DOHH2 (cell line): ENCODE measurements around the gene TOMM40.
"Not testable (repeated sequence)": the region's sequence is repeated elsewhere in the genome, so short reads cannot be mapped to it uniquely, and the experiment has no call there.

ENCODE experiments used
- H3F3A ChIP-seq: fragments of 200-600 bp; sonication (generic), shearing (Covaris generic); 2 replicates; pipeline ENCODE4 v1.6.0; 2016; ENCODE audit warnings: antibody characterized with exemption, mild to moderate bottlenecking; ENCODE audit not compliant: control insufficient read depth, insufficient read depth
- H3K27ac ChIP-seq: fragments of 200-600 bp; sonication (generic); 2 replicates; pipeline ENCODE4 v1.5.1; 2014; ENCODE audit warnings: low read depth, mild to moderate bottlenecking, low read length, moderate library complexity
- H3K27me3 ChIP-seq: fragments of 200-600 bp; sonication (generic); 2 replicates; pipeline ENCODE4 v1.6.1; 2014; ENCODE audit warnings: mild to moderate bottlenecking, low read length, mixed read lengths; ENCODE audit not compliant: control insufficient read depth
- H3K36me3 ChIP-seq: fragments of 200-600 bp; sonication (generic); 2 replicates; pipeline ENCODE4 v1.6.1; 2014; ENCODE audit warnings: mild to moderate bottlenecking, low read length, moderate library complexity, mixed read lengths; ENCODE audit not compliant: control insufficient read depth
- H3K4me1 ChIP-seq: fragments of 200-600 bp; sonication (generic); 2 replicates; pipeline ENCODE4 v1.6.1; 2014; ENCODE audit warnings: mild to moderate bottlenecking, low read length, mixed read lengths; ENCODE audit not compliant: control insufficient read depth
- H3K4me2 ChIP-seq: fragments of 200-600 bp; sonication (generic); 2 replicates; pipeline ENCODE4 v1.6.0; 2014; ENCODE audit warnings: mild to moderate bottlenecking, low read length, moderate library complexity
- H3K4me3 ChIP-seq: fragments of 200-600 bp; sonication (generic); 2 replicates; pipeline ENCODE4 v1.5.1; 2014; ENCODE audit warnings: mild to moderate bottlenecking, low read length, mixed read lengths
- H3K79me2 ChIP-seq: fragments of 200-600 bp; sonication (generic); 2 replicates; pipeline ENCODE4 v1.6.1; 2014; ENCODE audit warnings: mild to moderate bottlenecking, low read length, mixed read lengths; ENCODE audit not compliant: control insufficient read depth
- H3K9me2 ChIP-seq: fragments of 200-600 bp; sonication (generic); replicated peaks from 2 replicates; pipeline ENCODE4 v1.6.1; 2014; ENCODE audit warnings: mild to moderate bottlenecking, low read length, mixed read lengths; ENCODE audit not compliant: control insufficient read depth
- H3K9me3 ChIP-seq: fragments of 200-600 bp; sonication (generic); 2 replicates; pipeline ENCODE4 v1.6.1; 2014; ENCODE audit warnings: antibody characterized with exemption, low read length, mixed read lengths; ENCODE audit not compliant: control insufficient read depth, insufficient read depth
- H4K20me1 ChIP-seq: fragments of 200-600 bp; sonication (generic); 2 replicates; pipeline ENCODE4 v1.6.0; 2014; ENCODE audit warnings: low read depth, mild to moderate bottlenecking, antibody characterized with exemption, low read length, moderate library complexity; ENCODE audit not compliant: control insufficient read depth, insufficient read depth
- CTCF ChIP-seq: fragments of 200-600 bp; sonication (generic); IDR thresholded peaks from one replicate; pipeline ENCODE4 v1.5.1; 2014; ENCODE audit warnings: antibody characterized with exemption, mild to moderate bottlenecking, low read depth, low read length; ENCODE audit not compliant: poor library complexity, severe bottlenecking
- EZH2phosphoT487 ChIP-seq: fragments of 200-600 bp; sonication (generic); IDR thresholded peaks from 2 replicates; pipeline ENCODE4 v1.6.1; 2017; ENCODE audit warnings: borderline replicate concordance, mild to moderate bottlenecking, antibody characterized with exemption, low read length, moderate library complexity, mixed read lengths

TOMM40 gene

GRCh38 chr19:44883922-44884321 lies 7.1 kb upstream of the TOMM40 start:
- H3K27me3 ChIP-seq: no peaks in the 10 kb centered on the region
- no peak overlapping the region for H3K27ac ChIP-seq
- H3K9me3 ChIP-seq: no peaks in the 10 kb centered on the region
- H3K36me3 ChIP-seq: no peaks in the 10 kb centered on the region
- H3F3A ChIP-seq: no peaks in the 10 kb centered on the region
- H3K4me1 ChIP-seq: no peaks in the 10 kb centered on the region
- H4K20me1 ChIP-seq: no peaks in the 10 kb centered on the region
- H3K4me3 ChIP-seq: no peak overlapping the region
- no peak for TF ChIP-seq EZH2phosphoT487
- no peak for TF ChIP-seq CTCF
- no peaks in the 10 kb centered on the region for H3K9me2 ChIP-seq
- H3K79me2 ChIP-seq: no peaks in the 10 kb centered on the region
- no peak overlapping the region for H3K4me2 ChIP-seq

GRCh38 chr19:44884566-44884965 lies 6.5 kb upstream of the TOMM40 start:
- TF ChIP-seq CTCF (no peak), EZH2phosphoT487 (no peak)
- no peak overlapping the region for H3K27ac ChIP-seq
- peaks cover 2% of the 10 kb centered on the region for H3K4me1 ChIP-seq
- no peak overlapping the region for H3K4me3 ChIP-seq
- H3K9me2 ChIP-seq: no peaks in the 10 kb centered on the region
- H3K4me2 ChIP-seq: no peak overlapping the region
- H3K36me3 ChIP-seq: no peaks in the 10 kb centered on the region
- no peaks in the 10 kb centered on the region for H3K9me3 ChIP-seq
- no peaks in the 10 kb centered on the region for H3F3A ChIP-seq
- H4K20me1 ChIP-seq: no peaks in the 10 kb centered on the region
- peaks cover under 1% of the 10 kb centered on the region; the same call in 1 of the 2 replicates for H3K79me2 ChIP-seq
- no peaks in the 10 kb centered on the region for H3K27me3 ChIP-seq

- no peak for TF ChIP-seq CTCF
- no peak for TF ChIP-seq EZH2phosphoT487
- no peaks in the 10 kb centered on the region for H3K9me3 ChIP-seq
- peaks cover 7% of the 10 kb centered on the region for H3K79me2 ChIP-seq
- H3K36me3 ChIP-seq: no peaks in the 10 kb centered on the region
- no peaks in the 10 kb centered on the region for H3K9me2 ChIP-seq
- no peak overlapping the region for H3K4me3 ChIP-seq
- no peaks in the 10 kb centered on the region for H4K20me1 ChIP-seq
- H3F3A ChIP-seq: peaks cover 6% of the 10 kb centered on the region
- H3K4me2 ChIP-seq: no peak overlapping the region
- H3K27me3 ChIP-seq: no peaks in the 10 kb centered on the region
- H3K27ac ChIP-seq: no peak overlapping the region
- peaks cover 8% of the 10 kb centered on the region for H3K4me1 ChIP-seq
These were observed 4.9 kb upstream of the TOMM40 start for GRCh38 chr19:44886141-44886540.

GRCh38 chr19:44887648-44888047 lies 3.4 kb upstream of the TOMM40 start:
- Histone ChIP-seq H3K4me1 (peaks cover 15% of the 10 kb centered on the region), H3K79me2 (peaks cover 22% of the 10 kb centered on the region), H3K9me2 (no peaks in the 10 kb centered on the region), H4K20me1 (peaks cover 8% of the 10 kb centered on the region), H3K9me3 (no peaks in the 10 kb centered on the region), H3K4me2 (no peak overlapping the region), H3K36me3 (peaks cover 13% of the 10 kb centered on the region), H3K27ac (no peak overlapping the region), H3F3A (peaks cover 6% of the 10 kb centered on the region), H3K27me3 (no peaks in the 10 kb centered on the region), H3K4me3 (no peak overlapping the region)
- TF ChIP-seq EZH2phosphoT487 (no peak), CTCF (no peak)

GRCh38 chr19:44888335-44888734 lies 2.7 kb upstream of the TOMM40 start:
- H3K9me2 ChIP-seq, H3F3A ChIP-seq, H3K4me3 ChIP-seq, H3K27me3 ChIP-seq, H3K9me3 ChIP-seq, H3K4me2 ChIP-seq, H3K27ac ChIP-seq: not testable (repeated sequence)
- peaks cover 19% of the 10 kb centered on the region for H3K4me1 ChIP-seq
- peaks cover 14% of the 10 kb centered on the region for H4K20me1 ChIP-seq
- H3K79me2 ChIP-seq: peaks cover 29% of the 10 kb centered on the region
- peaks cover 20% of the 10 kb centered on the region for H3K36me3 ChIP-seq
